ENCODE measurements around the gene FRMD3. TPM values are rescaled to one million over a fixed set of nuclear protein-coding genes. Genes with fewer than 3 reads are reported as not detected.

The FRMD3 gene
- total and polyA plus RNA-seq, 7 donors = 8.5 to 182 (median 38.7) TPM

- ATAC-seq = peak; percentile 95 to 97 (median 96)
- Histone ChIP-seq H3K36me3 (ENCODE audit: insufficient read depth in 1 of 2, low read depth in 1 of 2) (no peaks in the 10 kb centered on the region), H3K27ac (peak overlapping the region; percentile 91), H3K4me1 (peaks cover 29% of the 10 kb centered on the region), H3K4me3 (peak overlapping the region; percentile 60), H3K9me3 (no peaks in the 10 kb centered on the region), H3K27me3 (ENCODE audit: insufficient read depth in 3 of 3, low read length in 2 of 3) (no peaks in the 10 kb centered on the region)
- intact Hi-C loops (cut with DNase I) = no loop called here
- WGBS, 3 donors = 17 to 21% (median 18%) methylated on average over 11 of the region's 11 CpGs
- peak; percentile 18 to 73 for DNase-seq
- TF ChIP-seq, protein P1, sequence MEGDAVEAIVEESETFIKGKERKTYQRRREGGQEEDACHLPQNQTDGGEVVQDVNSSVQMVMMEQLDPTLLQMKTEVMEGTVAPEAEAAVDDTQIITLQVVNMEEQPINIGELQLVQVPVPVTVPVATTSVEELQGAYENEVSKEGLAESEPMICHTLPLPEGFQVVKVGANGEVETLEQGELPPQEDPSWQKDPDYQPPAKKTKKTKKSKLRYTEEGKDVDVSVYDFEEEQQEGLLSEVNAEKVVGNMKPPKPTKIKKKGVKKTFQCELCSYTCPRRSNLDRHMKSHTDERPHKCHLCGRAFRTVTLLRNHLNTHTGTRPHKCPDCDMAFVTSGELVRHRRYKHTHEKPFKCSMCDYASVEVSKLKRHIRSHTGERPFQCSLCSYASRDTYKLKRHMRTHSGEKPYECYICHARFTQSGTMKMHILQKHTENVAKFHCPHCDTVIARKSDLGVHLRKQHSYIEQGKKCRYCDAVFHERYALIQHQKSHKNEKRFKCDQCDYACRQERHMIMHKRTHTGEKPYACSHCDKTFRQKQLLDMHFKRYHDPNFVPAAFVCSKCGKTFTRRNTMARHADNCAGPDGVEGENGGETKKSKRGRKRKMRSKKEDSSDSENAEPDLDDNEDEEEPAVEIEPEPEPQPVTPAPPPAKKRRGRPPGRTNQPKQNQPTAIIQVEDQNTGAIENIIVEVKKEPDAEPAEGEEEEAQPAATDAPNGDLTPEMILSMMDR (IDR thresholded peaks at IDR 0.05) = no peak
Observed at GRCh38 chr9:83266666-83267496, 271.3 kb downstream of the FRMD3 start.

- 17 to 32% (median 29%) methylated on average over 2 of the region's 2 CpGs for WGBS, 3 donors
- peak overlapping the region; percentile 60 for H3K4me3 ChIP-seq
- intact Hi-C loops (cut with DNase I) = no loop called here
- H3K9me3 ChIP-seq = no peaks in the 10 kb centered on the region
- peaks cover 29% of the 10 kb centered on the region for H3K4me1 ChIP-seq
- peak overlapping the region; percentile 91 for H3K27ac ChIP-seq
- H3K36me3 ChIP-seq (ENCODE audit: insufficient read depth in 1 of 2, low read depth in 1 of 2) = no peaks in the 10 kb centered on the region
- no peaks in the 10 kb centered on the region for H3K27me3 ChIP-seq (ENCODE audit: insufficient read depth in 3 of 3, low read length in 2 of 3)
- DNase-seq (no peak), ATAC-seq (no peak)
- TF ChIP-seq, protein P1 (IDR thresholded peaks at IDR 0.05) = no peak
Observed at GRCh38 chr9:83266331-83266665, 271.9 kb downstream of the FRMD3 start.

GRCh38 chr9:83264315-83264714 lies 273.9 kb downstream of the FRMD3 start:
- peaks cover 19% of the 10 kb centered on the region for H3K4me1 ChIP-seq
- ATAC-seq (no peak), DNase-seq (no peak)
- TF ChIP-seq, protein P1 (IDR thresholded peaks at IDR 0.05) = no peak
- no peaks in the 10 kb centered on the region for H3K36me3 ChIP-seq (ENCODE audit: insufficient read depth in 1 of 2, low read depth in 1 of 2)
- H3K27me3 ChIP-seq (ENCODE audit: insufficient read depth in 3 of 3, low read length in 2 of 3) = no peaks in the 10 kb centered on the region
- H3K4me3 ChIP-seq = peak overlapping the region; percentile 60
- no peaks in the 10 kb centered on the region for H3K9me3 ChIP-seq
- 72 to 100% (median 83%) methylated on average over 2 of the region's 2 CpGs for WGBS, 3 donors
- intact Hi-C loops (cut with DNase I) = no loop called here
- H3K27ac ChIP-seq = no peak overlapping the region

GRCh38 chr9:83259558-83259957 lies 278.6 kb downstream of the FRMD3 start:
- Histone ChIP-seq H3K4me3 (no peak overlapping the region), H3K36me3 (ENCODE audit: insufficient read depth in 1 of 2, low read depth in 1 of 2) (no peaks in the 10 kb centered on the region), H3K4me1 (peaks cover 8% of the 10 kb centered on the region), H3K27ac (peak overlapping the region; percentile 76), H3K27me3 (ENCODE audit: insufficient read depth in 3 of 3, low read length in 2 of 3) (no peaks in the 10 kb centered on the region), H3K9me3 (no peaks in the 10 kb centered on the region)
- TF ChIP-seq, protein P1 (IDR thresholded peaks at IDR 0.05) = no peak
- DNase-seq (no peak), ATAC-seq (no peak)
- intact Hi-C loops (cut with DNase I) = no loop called here
- 95 to 100% (median 100%) methylated on average over 1 of the region's 1 CpG for WGBS, 3 donors
